Adipose tissue (tissue), 3 donors: ENCODE results near the gene LOXL4. TPM values are rescaled to one million over a fixed set of nuclear protein-coding genes. Genes with fewer than 3 reads are reported as not detected.

ENCODE experiments used
- H3K27ac ChIP-seq: one replicate; pipeline ENCODE4 v1.5.1; 2013; ENCODE audit warnings: low read depth, low read length
- WGBS, 3 donors: extraction: QIAGEN DNeasy Blood & Tissue Kit; methylation state at CpG; one replicate each; pipeline ENCODE4 v1.1.7; 2013; 5-methylcytosine and 5-hydroxymethylcytosine counted together
- polyA plus RNA-seq, 3 donors: library from polyadenylated mRNA; stranded (reverse); fragments of 200-250 nt; gene quantifications; one replicate each; pipeline ENCODE4 v1.2.3, GENCODE V29; 2013
- donor health status: healthy with polysubstance abuse.
- donor health status: Bipolar disorder and iron deficiency.
- donor health status: healthy.

Gene LOXL4
- polyA plus RNA-seq, 3 donors = 1.5 to 2.8 (median 2.0) TPM

GRCh38 chr10:98268694-98269431 is 869 bp upstream of the LOXL4 start:
- WGBS, 3 donors = 15 to 19% (median 17%) methylated on average over 17 of the region's 17 CpGs

GRCh38 chr10:98267069-98267893 is 713 bp downstream of the LOXL4 start:
- WGBS, 3 donors = 59 to 63% (median 61%) methylated on average over 22 of the region's 22 CpGs
- H3K27ac ChIP-seq = no peak overlapping the region

More at GRCh38 chr10:98268694-98269431, 869 bp upstream of the LOXL4 start:
- no peak overlapping the region for H3K27ac ChIP-seq

GRCh38 chr10:98266647-98267046 is 1.3 kb downstream of the LOXL4 start:
- WGBS, 3 donors = 73 to 96% (median 74%) methylated on average over 5 of the region's 5 CpGs
- no peak overlapping the region for H3K27ac ChIP-seq

DNA sequence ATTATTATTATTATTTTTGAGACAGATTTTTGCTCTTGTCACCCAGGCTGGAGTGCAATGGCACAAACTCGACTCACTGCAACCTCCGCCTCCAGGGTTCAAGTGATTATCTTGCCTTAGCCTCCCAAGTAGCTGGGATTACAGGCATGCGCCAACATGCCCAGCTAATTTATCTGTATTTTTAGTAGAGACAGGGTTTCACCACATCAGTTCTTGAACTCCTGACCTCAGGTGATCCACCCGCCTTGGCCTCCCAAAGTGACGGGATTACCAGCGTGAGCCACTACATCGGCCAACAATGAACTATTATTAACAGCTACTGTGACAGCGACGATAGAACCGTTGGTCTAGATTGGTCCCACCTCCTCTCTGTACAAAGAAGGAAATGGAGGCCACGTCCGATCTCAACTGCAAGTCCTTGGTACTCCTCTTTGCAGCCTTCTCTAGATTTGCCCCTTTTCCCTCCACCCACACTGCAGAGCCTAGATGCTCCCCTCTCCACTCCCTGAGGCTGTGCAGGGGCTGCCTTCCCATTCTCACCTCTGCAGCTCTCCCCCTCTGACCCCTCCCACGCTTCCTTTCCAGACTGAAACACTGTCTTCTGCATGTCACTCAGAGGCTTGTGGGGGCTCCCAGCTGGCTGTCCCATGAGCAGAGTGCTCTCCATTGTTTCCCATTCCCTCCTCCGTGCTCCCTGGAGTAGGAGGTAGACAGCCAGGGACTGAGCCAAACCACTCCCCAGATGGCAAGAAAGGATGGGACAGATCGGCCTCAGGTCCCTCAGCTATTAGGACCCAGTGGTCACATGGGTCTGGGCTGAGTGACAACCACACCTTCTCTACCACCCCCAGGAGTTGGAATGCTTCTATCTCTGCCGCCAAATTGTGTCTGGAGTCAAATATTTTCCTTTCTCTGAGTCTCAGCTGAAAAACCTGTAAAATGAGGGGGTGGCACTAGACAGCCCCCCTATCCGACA is 2.3 kb downstream of the LOXL4 start:
- H3K27ac ChIP-seq = no peak overlapping the region
- 73 to 78% (median 76%) methylated on average over 17 of the region's 17 CpGs for WGBS, 3 donors

DNA sequence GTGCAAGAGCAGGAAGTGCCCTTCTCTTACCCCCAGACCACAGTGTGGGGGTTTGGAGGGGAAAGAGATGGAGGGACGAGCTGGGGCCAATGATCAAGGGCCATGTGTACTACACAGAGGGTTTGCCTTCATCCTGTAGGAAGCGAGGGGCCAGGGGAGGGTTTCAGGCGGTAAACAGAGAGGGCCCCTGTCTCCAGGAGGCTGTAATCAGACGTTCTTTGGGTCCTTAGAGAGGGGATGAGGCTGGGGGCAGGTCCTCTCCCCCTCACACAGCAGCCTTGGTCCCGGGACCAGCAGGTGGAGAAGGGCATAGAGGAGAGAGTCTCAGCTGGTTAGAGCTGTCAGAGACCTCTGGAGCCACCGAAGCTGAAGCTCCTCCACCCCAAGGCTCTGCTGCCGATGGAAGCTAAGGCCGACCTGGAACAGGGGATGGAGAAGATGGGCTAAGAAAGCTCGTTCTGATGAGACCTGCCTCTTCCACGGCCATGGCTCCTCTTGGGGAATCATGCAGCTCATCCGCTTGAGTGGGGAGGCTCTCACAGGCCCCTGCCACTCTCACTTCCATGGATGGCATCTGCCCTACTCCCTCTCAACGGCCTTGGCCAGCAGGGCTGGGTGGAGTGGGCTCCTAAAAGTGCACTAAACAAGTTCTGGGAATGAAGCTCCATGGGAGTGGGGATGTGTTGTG is 3.5 kb downstream of the LOXL4 start:
- no peak overlapping the region for H3K27ac ChIP-seq
- 72 to 84% (median 75%) methylated on average over 12 of the region's 12 CpGs for WGBS, 3 donors

- no peak overlapping the region for H3K27ac ChIP-seq
- WGBS, 3 donors = 94 to 97% (median 97%) methylated on average over 7 of the region's 7 CpGs
These were observed 4.9 kb downstream of the LOXL4 start for GRCh38 chr10:98263088-98263487.

DNA sequence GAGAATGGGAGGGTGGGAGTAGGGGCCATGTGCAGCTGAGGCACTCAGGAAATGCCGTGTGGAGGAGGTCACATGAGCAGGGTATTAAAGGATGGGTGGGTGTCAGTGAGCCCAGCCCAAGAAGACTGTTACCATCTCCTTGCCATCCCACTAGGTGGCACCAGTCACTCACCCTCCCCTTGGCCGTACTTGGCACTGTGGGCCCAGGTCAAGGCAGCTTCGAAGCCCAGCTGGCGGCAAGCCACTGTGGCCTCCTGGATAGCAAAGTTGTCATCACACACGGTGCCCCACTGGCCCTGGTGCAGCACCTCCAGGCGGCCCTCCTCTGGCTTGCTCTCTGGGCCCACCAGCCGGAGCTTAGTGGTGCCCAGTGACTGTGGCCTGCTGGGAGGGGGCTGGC is 5.4 kb downstream of the LOXL4 start:
- 53 to 67% (median 58%) methylated on average over 7 of the region's 7 CpGs for WGBS, 3 donors
- no peak overlapping the region for H3K27ac ChIP-seq

DNA sequence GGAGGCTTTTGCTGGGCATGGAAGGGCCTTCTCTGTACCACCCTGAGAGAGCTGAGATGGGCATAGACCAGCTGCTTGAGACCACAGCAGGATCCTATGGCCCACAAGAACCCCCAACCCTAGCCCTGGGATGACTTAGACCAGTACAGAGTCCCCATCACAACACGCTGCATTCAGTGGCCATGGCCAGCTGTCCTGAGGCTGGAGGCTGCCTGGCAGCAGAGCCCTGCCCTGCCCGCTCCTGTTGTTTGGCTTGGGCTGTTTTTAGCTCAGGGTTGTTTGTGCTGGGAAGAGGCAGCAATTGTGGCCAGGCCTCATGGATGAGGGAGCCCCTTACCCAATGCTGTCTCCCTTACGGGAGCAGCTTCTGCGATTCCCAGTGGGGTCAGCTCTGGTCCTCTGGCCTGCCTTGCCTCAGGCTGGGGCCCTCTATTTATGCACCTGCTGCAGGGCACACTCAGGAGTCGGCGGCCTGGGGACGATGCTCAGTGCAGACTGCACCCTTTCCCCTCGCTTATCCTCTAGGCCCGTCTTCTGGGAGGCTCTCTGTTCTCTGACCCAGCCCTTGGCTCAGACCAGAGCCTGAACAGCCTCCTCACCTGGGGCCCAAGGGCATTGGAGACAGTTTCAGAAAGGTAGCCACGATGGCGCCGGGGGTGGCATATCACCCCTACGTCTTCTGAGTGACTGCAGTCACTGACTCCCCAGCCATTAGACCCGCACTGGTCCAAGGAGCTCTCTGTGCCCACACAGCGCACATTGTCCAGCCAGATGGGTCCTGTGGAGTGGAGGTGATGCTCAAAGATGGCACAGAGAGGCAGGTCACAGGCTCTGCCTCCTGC is 6.3 kb downstream of the LOXL4 start:
- 84 to 89% (median 86%) methylated on average over 15 of the region's 15 CpGs for WGBS, 3 donors
- H3K27ac ChIP-seq = no peak overlapping the region

GRCh38 chr10:98260752-98261151 is 7.2 kb downstream of the LOXL4 start:
- H3K27ac ChIP-seq = no peak overlapping the region
- WGBS, 3 donors = 87 to 94% (median 88%) methylated on average over 14 of the region's 14 CpGs

DNA sequence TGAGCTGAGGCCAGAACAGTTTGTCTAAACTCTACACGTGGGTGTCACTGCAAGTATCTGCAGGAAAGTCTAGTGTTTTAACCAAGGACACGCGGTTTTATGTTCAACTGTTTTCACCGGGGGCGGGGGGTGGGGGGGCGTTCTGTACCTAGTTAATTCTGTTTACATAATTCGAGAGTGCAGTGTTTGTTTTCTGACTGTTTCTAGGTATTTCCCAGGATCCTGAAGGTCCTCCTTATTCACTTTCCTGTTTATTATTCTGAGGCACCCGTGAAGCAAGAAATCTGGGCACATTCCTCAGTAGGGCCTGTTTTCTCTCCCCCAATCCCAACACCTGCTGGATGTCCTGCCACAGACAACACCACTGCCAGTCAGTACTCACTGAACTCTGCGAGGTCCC is 7.6 kb downstream of the LOXL4 start:
- 29 to 56% (median 53%) methylated on average over 9 of the region's 9 CpGs for WGBS, 3 donors
- H3K27ac ChIP-seq = no peak overlapping the region

GRCh38 chr10:98259606-98260315 is 8.2 kb downstream of the LOXL4 start:
- 58 to 68% (median 67%) methylated on average over 14 of the region's 14 CpGs for WGBS, 3 donors

GRCh38 chr10:98258683-98259454 is 9.1 kb downstream of the LOXL4 start:
- WGBS, 3 donors = 85 to 89% (median 86%) methylated on average over 13 of the region's 13 CpGs
- H3K27ac ChIP-seq = no peak overlapping the region

More at GRCh38 chr10:98259606-98260315, 8.2 kb downstream of the LOXL4 start:
- no peak overlapping the region for H3K27ac ChIP-seq

GRCh38 chr10:98257961-98258360 is 10.0 kb downstream of the LOXL4 start:
- 91 to 94% (median 93%) methylated on average over 16 of the region's 16 CpGs for WGBS, 3 donors
- H3K27ac ChIP-seq = no peak overlapping the region

GRCh38 chr10:98257198-98257597 is 10.8 kb downstream of the LOXL4 start:
- H3K27ac ChIP-seq = no peak overlapping the region
- WGBS, 3 donors = 90 to 94% (median 94%) methylated on average over 12 of the region's 12 CpGs

DNA sequence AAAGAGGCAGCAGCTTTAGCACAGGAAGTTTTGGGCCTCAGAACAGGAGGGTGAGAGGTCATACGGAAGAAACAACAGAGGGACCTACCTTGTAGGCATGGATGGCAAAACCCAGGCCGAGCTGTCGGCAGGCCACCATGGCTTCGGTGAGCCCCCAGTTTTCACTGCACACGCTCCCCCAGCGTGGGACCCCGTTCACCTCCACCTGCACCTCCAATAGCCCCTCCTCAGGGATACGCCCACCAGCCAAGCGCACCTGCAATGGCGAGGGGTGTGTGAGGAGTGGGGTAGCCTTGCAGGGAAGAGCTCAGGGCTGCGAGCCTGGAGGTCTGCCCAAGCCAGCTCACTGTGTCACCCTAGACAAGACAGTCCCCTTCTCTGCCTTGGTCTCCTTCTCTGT is 11.3 kb downstream of the LOXL4 start:
- no peak overlapping the region for H3K27ac ChIP-seq
- WGBS, 3 donors = 94 to 96% (median 94%) methylated on average over 11 of the region's 11 CpGs
